HEK293 (cell line): ENCODE measurements around the gene B4GALNT1.

ENCODE experiments used
- CTCF ChIA-PET: fragments of 350-600 bp; formaldehyde crosslinking; extraction: SDS; loops from one replicate; lab custom pipeline; 2021; ENCODE audit warnings: antibody characterized with exemption; lab: Yijun Ruan, JAX
- POLR2A ChIA-PET: fragments of 300-600 bp; formaldehyde crosslinking; extraction: SDS; loops from one replicate; lab custom pipeline; 2020; ENCODE audit warnings: antibody characterized with exemption, inconsistent platforms; lab: Yijun Ruan, JAX
- H3K27ac ChIP-seq: fragments of 200-500 bp; sonication (Bioruptor generic); 2 replicates; pipeline ENCODE4 v1.5.1; 2014; ENCODE audit warnings: low read depth, low read length, control low read depth, inconsistent platforms; ENCODE audit errors: extremely low read depth
- H3K36me3 ChIP-seq, 2 experiments: fragments of 200-500 bp in 1 of 2; sonication (Bioruptor generic) in 1 of 2; 1 replicate in 1 of 2; 2 replicates in 1 of 2; pipeline ENCODE4 v1.5.1; 2014 to 2017; ENCODE audit warnings: inconsistent platforms in 2 of 2, low read length in 2 of 2; ENCODE audit not compliant: control insufficient read depth in 2 of 2, insufficient read depth in 1 of 2
- H3K4me1 ChIP-seq: fragments of 200-500 bp; sonication (Bioruptor generic); 2 replicates; pipeline ENCODE4 v1.5.1; 2014; ENCODE audit warnings: mild to moderate bottlenecking, low read length, inconsistent platforms; ENCODE audit not compliant: control insufficient read depth, insufficient read depth
- H3K4me3 ChIP-seq: 2 replicates; pipeline ENCODE4 v1.5.1; 2011; ENCODE audit warnings: low read depth, mild to moderate bottlenecking, control low read depth, low read length, moderate library complexity
- H3K9me3 ChIP-seq: fragments of 200-500 bp; sonication (Bioruptor generic); 2 replicates; pipeline ENCODE4 v1.5.1; 2014; ENCODE audit warnings: low read depth, low read length, inconsistent platforms; ENCODE audit not compliant: control insufficient read depth, insufficient read depth
- GLIS2 ChIP-seq: fragments of 450-650 bp; formaldehyde crosslinking; IDR thresholded peaks from 2 replicates; pipeline ENCODE4 v1.5.1; 2016; ENCODE audit warnings: missing biosample characterization, missing genetic modification characterization
- REST ChIP-seq: fragments of 450-650 bp; formaldehyde crosslinking; IDR thresholded peaks from 2 replicates; pipeline ENCODE4 v1.5.1; 2016; ENCODE audit warnings: missing biosample characterization, missing genetic modification characterization
- SP2 ChIP-seq: fragments of 450-650 bp; formaldehyde crosslinking; IDR thresholded peaks from 2 replicates; pipeline ENCODE4 v1.5.1; 2016; ENCODE audit warnings: missing biosample characterization, missing genetic modification characterization
- ZFHX2 ChIP-seq: fragments of 450-650 bp; formaldehyde crosslinking; conservative IDR thresholded peaks from 2 replicates; pipeline ENCODE4 v1.5.1; 2016; ENCODE audit warnings: missing biosample characterization, missing genetic modification characterization
- ZIC2 ChIP-seq: fragments of 450-650 bp; formaldehyde crosslinking; IDR thresholded peaks from 2 replicates; pipeline ENCODE4 v1.5.1; 2016; ENCODE audit warnings: missing biosample characterization, missing genetic modification characterization
- ZNF223 ChIP-seq: fragments of 450-650 bp; formaldehyde crosslinking; IDR thresholded peaks from 2 replicates; pipeline ENCODE4 v1.5.1; 2016; ENCODE audit warnings: missing biosample characterization, missing genetic modification characterization
- ZNF302 ChIP-seq: fragments of 450-650 bp; formaldehyde crosslinking; IDR thresholded peaks from 2 replicates; pipeline ENCODE4 v1.5.1; 2016; ENCODE audit warnings: missing biosample characterization, missing genetic modification characterization, low read depth
- ZNF354C ChIP-seq: fragments of 450-650 bp; formaldehyde crosslinking; IDR thresholded peaks from 2 replicates; pipeline ENCODE4 v1.5.1; 2016; ENCODE audit warnings: missing biosample characterization, missing genetic modification characterization, low read depth, borderline replicate concordance
- ZNF391 ChIP-seq: fragments of 450-650 bp; formaldehyde crosslinking; IDR thresholded peaks from 2 replicates; pipeline ENCODE4 v1.5.1; 2016; ENCODE audit warnings: low read depth, missing biosample characterization, missing genetic modification characterization, borderline replicate concordance
- ZNF398 ChIP-seq: fragments of 450-650 bp; formaldehyde crosslinking; IDR thresholded peaks from 2 replicates; pipeline ENCODE4 v1.5.1; 2017; ENCODE audit warnings: missing biosample characterization, missing genetic modification characterization
- ZNF544 ChIP-seq: fragments of 450-650 bp; formaldehyde crosslinking; IDR thresholded peaks from 2 replicates; pipeline ENCODE4 v1.5.0; 2017; ENCODE audit warnings: missing biosample characterization, missing genetic modification characterization
- ZNF654 ChIP-seq: fragments of 450-650 bp; formaldehyde crosslinking; IDR thresholded peaks from 2 replicates; pipeline ENCODE4 v1.5.1; 2016; ENCODE audit warnings: low read depth, missing biosample characterization, missing genetic modification characterization
- ZNF664 ChIP-seq: fragments of 450-650 bp; formaldehyde crosslinking; IDR thresholded peaks from 2 replicates; pipeline ENCODE4 v1.5.1; 2016; ENCODE audit warnings: missing biosample characterization, missing genetic modification characterization
- ZNF677 ChIP-seq: fragments of 450-650 bp; IDR thresholded peaks from 2 replicates; pipeline ENCODE4 v1.5.0; 2018; ENCODE audit warnings: missing biosample characterization, mild to moderate bottlenecking, missing genetic modification characterization, moderate library complexity
- ZNF701 ChIP-seq: fragments of 450-650 bp; formaldehyde crosslinking; IDR thresholded peaks from 2 replicates; pipeline ENCODE4 v1.5.1; 2016; ENCODE audit warnings: missing biosample characterization, missing genetic modification characterization
- TF ChIP-seq, protein P1 (sequence below): fragments of 450-650 bp; formaldehyde crosslinking; IDR thresholded peaks from 2 replicates; pipeline ENCODE4 v1.5.1; 2016; ENCODE audit warnings: missing biosample characterization, missing genetic modification characterization

B4GALNT1 gene

DNA sequence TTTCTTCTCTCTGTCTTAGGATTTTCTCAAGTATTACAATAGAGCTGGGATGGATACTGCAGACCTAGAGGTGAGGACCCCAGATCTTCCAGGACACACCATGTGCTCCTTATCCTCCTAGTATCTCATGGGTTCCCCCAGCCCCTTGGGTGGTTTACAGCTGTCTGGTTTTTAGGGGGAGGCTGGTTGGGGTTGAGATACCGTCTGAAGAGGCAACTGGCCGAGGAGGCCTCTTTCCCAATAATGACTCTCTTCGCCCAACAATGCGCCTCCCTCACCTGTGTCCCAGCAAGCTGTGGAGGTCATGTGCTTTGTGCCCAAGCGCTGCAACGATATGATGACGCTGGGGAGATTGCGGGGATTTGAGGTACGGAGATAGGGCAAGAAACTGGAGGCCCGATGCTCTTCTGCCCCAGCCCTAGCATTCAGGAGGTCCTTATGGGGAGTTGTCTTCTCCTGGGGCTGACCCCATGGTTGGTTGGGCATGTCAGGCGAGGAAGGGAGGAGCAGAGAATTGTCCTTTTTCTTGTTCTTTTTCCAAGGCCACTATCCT is 18.0 kb downstream of the B4GALNT1 start:
- TF ChIP-seq GLIS2 (tag by site-specific recombination) (no peak), ZNF354C (tag by site-specific recombination) (no peak), ZNF677 (tag by site-specific recombination) (no peak), ZNF654 (tag by site-specific recombination) (no peak), ZNF544 (tag by site-specific recombination) (no peak), ZNF701 (tag by site-specific recombination) (no peak)
- TF ChIP-seq, protein P1, sequence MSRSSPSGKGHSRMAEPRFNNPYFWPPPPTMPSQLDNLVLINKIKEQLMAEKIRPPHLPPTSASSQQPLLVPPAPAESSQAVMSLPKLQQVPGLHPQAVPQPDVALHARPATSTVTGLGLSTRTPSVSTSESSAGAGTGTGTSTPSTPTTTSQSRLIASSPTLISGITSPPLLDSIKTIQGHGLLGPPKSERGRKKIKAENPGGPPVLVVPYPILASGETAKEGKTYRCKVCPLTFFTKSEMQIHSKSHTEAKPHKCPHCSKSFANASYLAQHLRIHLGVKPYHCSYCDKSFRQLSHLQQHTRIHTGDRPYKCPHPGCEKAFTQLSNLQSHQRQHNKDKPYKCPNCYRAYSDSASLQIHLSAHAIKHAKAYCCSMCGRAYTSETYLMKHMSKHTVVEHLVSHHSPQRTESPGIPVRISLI (tag by site-specific recombination), result no peak
- H3K9me3 ChIP-seq, result no peaks in the 10 kb centered on the region
- peaks cover 0 to 53% of the 10 kb centered on the region in 2 experiments; a peak in 1 of 3 replicates for H3K36me3 ChIP-seq
- H3K27ac ChIP-seq, result no peak overlapping the region
- H3K4me3 ChIP-seq, result no peak overlapping the region
- peaks cover 2% of the 10 kb centered on the region for H3K4me1 ChIP-seq
- CTCF ChIA-PET, result interaction anchor here (1.6 to 5.7 kb wide), 2 partner anchors 18 to 31 kb away, joined by 8 to 54 read pairs; partner anchors contain the start of gene B4GALNT1
- POLR2A ChIA-PET, result interaction anchor here (2.3 kb wide), 1 partner anchor 9 kb away, joined by 7 read pairs; no protein-coding TSS in a partner anchor

DNA sequence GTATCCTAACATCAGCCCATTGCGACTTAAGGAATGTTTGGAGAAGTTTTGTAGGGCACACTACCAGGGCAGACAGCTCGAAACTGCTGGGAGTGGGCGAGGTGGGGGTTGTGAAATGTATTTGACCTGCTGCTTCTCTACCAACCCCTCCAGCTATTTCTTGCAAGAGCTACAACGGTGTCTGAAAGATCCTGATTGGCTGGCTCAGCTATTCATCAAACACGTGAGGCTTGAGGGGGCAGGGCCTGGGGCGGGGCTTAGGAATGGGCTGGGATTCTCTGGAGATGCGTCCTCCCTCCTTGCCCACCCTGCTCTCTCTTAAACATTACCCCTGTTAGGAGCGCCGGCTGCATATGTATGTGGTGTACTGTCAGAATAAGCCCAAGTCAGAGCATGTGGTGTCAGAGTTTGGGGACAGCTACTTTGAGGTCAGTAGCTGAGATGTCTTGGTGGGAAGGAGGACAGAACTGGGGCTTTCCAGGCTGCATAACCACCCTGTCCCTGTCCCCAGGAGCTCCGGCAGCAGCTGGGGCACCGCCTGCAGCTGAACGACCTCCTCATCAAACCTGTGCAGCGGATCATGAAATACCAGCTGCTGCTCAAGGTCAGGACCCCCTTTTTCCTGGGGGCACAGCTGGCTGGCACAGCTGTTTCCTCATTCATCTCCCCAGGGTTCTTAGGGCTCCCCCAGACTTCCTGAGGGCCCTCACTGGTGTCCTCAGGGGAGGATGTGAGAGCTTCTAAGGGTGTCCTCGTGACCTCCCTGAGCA is 18.6 kb downstream of the B4GALNT1 start:
- Histone ChIP-seq H3K36me3 (peaks cover 0 to 51% of the 10 kb centered on the region in 2 experiments; a peak in 1 of 3 replicates), H3K4me1 (peaks cover 2% of the 10 kb centered on the region), H3K9me3 (no peaks in the 10 kb centered on the region), H3K4me3 (no peak overlapping the region), H3K27ac (no peak overlapping the region)
- TF ChIP-seq ZNF223 (tag by site-specific recombination) (no peak), ZNF391 (tag by site-specific recombination) (no peak), SP2 (tag by site-specific recombination) (peak; percentile 40), ZIC2 (tag by site-specific recombination) (peak; percentile 12; the same call in 1 of the 2 replicates)
- ChIA-PET CTCF (interaction anchor here (0.6 to 5.7 kb wide), 5 partner anchors 8 to 723 kb away, joined by 3 to 54 read pairs (median 5); partner anchors contain the start of genes B4GALNT1 and PIP4K2C), POLR2A (interaction anchor here (0.6 to 2.3 kb wide), 3 partner anchors 9 to 233 kb away, joined by 3 to 7 read pairs (median 4); no protein-coding TSS in a partner anchor)

DNA sequence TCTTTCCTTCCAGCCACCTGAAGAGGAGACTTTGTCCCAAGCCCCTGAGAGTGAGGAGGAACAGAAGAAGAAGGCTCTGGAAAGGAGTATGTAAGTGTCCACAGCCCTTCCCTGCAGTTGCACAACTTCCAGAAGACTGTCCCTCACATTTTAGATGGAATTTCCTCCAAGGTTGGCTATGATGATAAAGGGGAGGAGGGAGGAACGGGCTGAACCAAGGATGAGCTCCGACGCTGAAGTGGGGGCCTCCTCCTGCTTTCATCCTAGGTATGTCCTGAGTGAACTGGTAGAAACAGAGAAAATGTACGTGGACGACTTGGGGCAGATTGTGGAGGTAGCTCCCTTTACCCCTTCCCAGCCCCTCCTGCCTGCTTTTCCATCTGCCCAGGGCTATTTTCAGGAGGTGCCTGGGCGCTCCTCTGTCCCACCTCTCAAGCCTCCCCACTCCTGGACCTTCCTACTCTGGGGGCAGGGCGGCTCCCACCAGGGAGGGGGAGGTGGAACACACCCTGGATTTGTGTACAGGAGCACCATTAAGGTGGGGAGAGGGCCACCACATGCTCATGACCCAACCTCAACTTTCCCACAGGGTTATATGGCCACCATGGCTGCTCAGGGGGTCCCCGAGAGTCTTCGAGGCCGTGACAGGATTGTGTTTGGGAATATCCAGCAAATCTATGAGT is 19.4 kb downstream of the B4GALNT1 start:
- POLR2A ChIA-PET, result interaction anchor here (0.8 kb wide), 1 partner anchor 22 kb away, joined by 3 read pairs; no protein-coding TSS in a partner anchor
- Histone ChIP-seq H3K9me3 (no peaks in the 10 kb centered on the region), H3K4me1 (peaks cover 2% of the 10 kb centered on the region), H3K27ac (no peak overlapping the region), H3K4me3 (no peak overlapping the region), H3K36me3 (peaks cover 0 to 58% of the 10 kb centered on the region in 2 experiments; a peak in 1 of 3 replicates)
- CTCF ChIA-PET, result interaction anchor here (1.0 to 5.7 kb wide), 4 partner anchors 9 to 30 kb away, joined by 3 to 54 read pairs (median 6); partner anchors contain the start of gene B4GALNT1
- TF ChIP-seq REST (tag by site-specific recombination) (no peak), ZFHX2 (tag by site-specific recombination) (0 out of 2 replicates have a peak, but pooled peaks have one; percentile 10), ZNF664 (tag by site-specific recombination) (no peak), ZNF302 (tag by site-specific recombination) (no peak), ZNF398 (no peak)
